ENCODE results near the gene R3HDM2. TPM values are rescaled to one million over a fixed set of nuclear protein-coding genes. Genes with fewer than 3 reads are reported as not detected.

R3HDM2 gene
- total RNA-seq, 1 donor from 2014 or later: 86.8 TPM

DNA sequence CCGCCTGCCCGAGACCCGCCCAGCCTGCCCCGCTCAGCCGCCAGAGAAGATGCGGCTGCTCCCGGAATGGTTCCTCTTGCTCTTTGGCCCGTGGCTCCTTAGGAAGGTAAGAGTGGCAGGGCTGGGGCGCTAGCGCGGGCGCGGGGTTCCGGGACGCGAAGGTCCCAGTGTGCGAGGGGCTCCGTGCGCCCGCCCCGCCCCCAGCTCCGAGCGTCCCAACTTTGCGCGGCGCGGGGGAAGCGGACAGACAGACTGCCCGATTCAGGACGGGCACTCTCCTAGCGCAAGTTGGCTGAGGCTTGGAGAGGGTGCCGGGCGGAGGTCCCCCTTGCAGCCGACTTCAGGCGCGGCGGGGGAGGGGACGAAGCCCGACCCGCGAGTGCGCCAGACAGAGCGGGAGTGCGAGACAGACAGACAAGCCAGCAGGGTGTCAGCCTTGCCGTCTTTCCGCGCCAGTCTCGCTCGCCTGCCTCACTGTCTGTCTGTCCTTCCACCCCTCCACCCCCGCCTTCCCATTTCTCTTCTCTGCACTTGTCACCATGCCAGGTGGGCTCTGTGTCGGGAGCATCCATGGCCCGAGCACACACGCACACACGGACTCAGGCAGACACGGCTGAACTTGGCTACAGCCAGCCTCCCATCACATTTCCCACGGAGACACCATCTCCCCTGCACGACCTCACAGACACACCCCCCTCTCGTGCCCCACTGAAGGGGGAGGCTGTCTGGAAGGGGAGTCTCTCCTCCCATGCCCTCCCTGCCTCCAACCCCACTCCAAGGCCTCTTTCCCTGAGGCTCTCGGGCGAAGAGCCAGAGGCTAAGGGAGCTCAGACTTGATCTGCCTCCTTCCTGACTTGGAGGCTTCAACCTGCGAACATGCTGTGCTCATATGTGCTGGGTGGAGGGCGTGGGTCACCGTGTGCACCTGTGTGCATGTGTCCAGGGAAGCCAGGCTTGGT is 213.6 kb downstream of the R3HDM2 start:
- H3K27me3 Mint-ChIP-seq: peaks cover 76% of the 10 kb centered on the region
- TF ChIP-seq, protein P1, sequence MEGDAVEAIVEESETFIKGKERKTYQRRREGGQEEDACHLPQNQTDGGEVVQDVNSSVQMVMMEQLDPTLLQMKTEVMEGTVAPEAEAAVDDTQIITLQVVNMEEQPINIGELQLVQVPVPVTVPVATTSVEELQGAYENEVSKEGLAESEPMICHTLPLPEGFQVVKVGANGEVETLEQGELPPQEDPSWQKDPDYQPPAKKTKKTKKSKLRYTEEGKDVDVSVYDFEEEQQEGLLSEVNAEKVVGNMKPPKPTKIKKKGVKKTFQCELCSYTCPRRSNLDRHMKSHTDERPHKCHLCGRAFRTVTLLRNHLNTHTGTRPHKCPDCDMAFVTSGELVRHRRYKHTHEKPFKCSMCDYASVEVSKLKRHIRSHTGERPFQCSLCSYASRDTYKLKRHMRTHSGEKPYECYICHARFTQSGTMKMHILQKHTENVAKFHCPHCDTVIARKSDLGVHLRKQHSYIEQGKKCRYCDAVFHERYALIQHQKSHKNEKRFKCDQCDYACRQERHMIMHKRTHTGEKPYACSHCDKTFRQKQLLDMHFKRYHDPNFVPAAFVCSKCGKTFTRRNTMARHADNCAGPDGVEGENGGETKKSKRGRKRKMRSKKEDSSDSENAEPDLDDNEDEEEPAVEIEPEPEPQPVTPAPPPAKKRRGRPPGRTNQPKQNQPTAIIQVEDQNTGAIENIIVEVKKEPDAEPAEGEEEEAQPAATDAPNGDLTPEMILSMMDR (IDR thresholded peaks at IDR 0.05; ENCODE audit: unreplicated experiment): no peak
- H3K27ac Mint-ChIP-seq: peak overlapping the region; percentile 91
- H3K4me3 Mint-ChIP-seq (ENCODE audit: low read depth): peak overlapping the region; percentile 70
- H3K4me1 Mint-ChIP-seq (ENCODE audit: low read depth): peaks cover 46% of the 10 kb centered on the region
- no peaks in the 10 kb centered on the region for H3K9me3 Mint-ChIP-seq (ENCODE audit: low read depth)
- DNase-seq (ENCODE audit: low spot score, unreplicated experiment): no peak
- H3K36me3 Mint-ChIP-seq (ENCODE audit: insufficient read depth): no peaks in the 10 kb centered on the region

DNA sequence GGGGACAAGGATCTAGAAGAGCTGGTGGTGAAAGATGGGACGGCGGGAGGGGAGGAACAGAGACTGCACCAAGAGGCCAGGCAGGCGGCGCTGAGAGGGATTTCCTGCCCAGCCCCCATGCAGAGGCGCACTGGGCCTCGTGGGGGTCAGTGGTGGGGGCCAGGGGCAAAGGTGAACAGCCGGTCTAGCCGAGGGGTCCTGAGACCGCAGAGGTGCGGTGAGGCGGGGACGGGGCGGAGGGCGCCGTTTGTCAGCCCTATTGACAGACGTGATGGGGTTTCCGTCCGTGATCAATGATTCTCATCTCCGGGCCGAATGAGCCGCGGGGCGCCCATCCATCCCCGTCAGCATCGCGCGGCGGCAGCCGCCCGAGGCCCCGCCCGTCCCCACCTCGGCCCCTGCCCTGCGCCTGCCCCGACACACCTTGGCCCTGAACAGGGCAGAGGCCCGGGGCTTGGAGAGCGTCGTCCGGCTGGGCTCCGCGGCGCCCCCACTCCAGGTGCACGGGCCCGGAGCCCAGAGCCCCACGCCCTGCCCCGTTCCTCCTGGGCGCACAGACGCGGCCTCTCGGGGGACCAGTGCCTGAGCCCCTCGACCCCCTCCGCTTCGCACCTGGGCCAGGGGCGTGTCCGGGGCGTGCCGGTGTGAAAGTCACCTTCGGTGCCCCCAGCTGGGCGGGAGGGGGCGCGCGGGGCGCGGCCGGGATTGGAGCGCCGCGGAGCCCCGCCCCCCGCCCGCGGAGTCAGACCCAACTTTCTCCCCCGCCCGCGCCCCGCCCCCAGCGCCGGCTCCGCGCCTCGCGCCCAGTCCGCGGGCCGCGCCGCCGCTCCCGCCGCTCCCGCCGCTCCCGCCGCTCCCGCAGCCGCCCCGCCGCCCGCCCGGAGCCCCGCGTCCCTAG is 214.6 kb downstream of the R3HDM2 start, which contains the start of gene NXPH4:
NXPH4 (plus strand) TSS at position 781 of the 898 bp plus-strand sequence. CDS start 176 bp downstream, outside the sequence.
- peaks cover 40% of the 10 kb centered on the region for H3K4me1 Mint-ChIP-seq (ENCODE audit: low read depth)
- H3K36me3 Mint-ChIP-seq (ENCODE audit: insufficient read depth): peaks cover 2% of the 10 kb centered on the region
- no peak for DNase-seq (ENCODE audit: low spot score, unreplicated experiment)
- H3K9me3 Mint-ChIP-seq (ENCODE audit: low read depth): no peaks in the 10 kb centered on the region
- TF ChIP-seq, protein P1 (IDR thresholded peaks at IDR 0.05; ENCODE audit: unreplicated experiment): no peak
- peak within 1 kb of the TSS; percentile 91 for H3K27ac Mint-ChIP-seq
- H3K4me3 Mint-ChIP-seq (ENCODE audit: low read depth): peak within 1 kb of the TSS; percentile 70
- H3K27me3 Mint-ChIP-seq: peaks cover 66% of the 10 kb centered on the region

DNA sequence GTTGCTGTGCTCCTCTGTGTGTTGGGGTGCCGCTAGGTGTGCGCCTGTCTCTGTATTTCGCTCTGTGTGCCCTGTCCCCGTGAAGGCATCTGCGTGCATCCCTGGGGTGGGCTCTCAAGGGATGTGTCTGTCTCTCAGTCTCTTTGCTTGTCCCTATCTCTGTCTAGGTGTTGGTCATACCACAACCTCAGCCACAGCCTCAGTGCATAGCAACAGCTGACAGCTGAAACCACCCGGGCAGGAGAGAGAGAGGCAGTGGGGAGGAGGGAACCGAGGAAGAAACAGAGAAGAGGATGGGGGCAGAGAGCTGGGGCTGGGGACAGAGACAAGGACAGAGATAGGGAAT is 215.2 kb downstream of the R3HDM2 start:
- H3K27ac Mint-ChIP-seq: peak overlapping the region; percentile 47
- H3K36me3 Mint-ChIP-seq (ENCODE audit: insufficient read depth): peaks cover 2% of the 10 kb centered on the region
- H3K4me1 Mint-ChIP-seq (ENCODE audit: low read depth): peaks cover 38% of the 10 kb centered on the region
- no peak for DNase-seq (ENCODE audit: low spot score, unreplicated experiment)
- peaks cover 60% of the 10 kb centered on the region for H3K27me3 Mint-ChIP-seq
- no peaks in the 10 kb centered on the region for H3K9me3 Mint-ChIP-seq (ENCODE audit: low read depth)
- TF ChIP-seq, protein P1 (IDR thresholded peaks at IDR 0.05; ENCODE audit: unreplicated experiment): no peak
- peak overlapping the region; percentile 9 for H3K4me3 Mint-ChIP-seq (ENCODE audit: low read depth)

DNA sequence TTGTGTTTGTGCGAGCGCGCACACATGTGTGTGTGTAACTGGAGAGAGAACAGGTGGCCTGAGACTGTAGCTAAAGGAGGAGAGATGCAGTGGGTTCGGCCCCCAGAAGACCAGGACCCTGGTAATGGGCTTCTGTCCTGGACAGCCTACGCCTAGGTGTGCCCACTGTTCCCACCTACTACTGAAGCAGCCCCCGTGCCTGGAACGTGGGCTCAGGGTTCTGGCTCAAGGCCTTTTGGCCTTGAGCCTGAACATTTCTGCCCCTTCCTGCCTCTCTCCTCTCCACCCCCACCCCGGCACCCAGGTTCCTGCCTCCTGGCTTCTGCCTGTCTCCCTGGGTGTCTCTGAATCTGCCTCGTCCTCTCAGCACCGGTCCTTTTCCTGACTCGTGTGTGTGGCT is 215.8 kb downstream of the R3HDM2 start:
- H3K4me3 Mint-ChIP-seq (ENCODE audit: low read depth): no peak overlapping the region

More for the DNA sequence above, 215.8 kb downstream of the R3HDM2 start:
- Mint-ChIP-seq H3K9me3 (ENCODE audit: low read depth) (no peaks in the 10 kb centered on the region), H3K27ac (peak overlapping the region; percentile 47), H3K27me3 (peaks cover 57% of the 10 kb centered on the region), H3K4me1 (ENCODE audit: low read depth) (peaks cover 37% of the 10 kb centered on the region), H3K36me3 (ENCODE audit: insufficient read depth) (peaks cover 2% of the 10 kb centered on the region)
- TF ChIP-seq, protein P1 (IDR thresholded peaks at IDR 0.05; ENCODE audit: unreplicated experiment): no peak
- no peak for DNase-seq (ENCODE audit: low spot score, unreplicated experiment)

All from progenitor cell of endocrine pancreas (in vitro differentiated cells).